PC-9 (cell line): ENCODE data around the gene ABTB1. TPM values are rescaled to one million over a fixed set of nuclear protein-coding genes. Genes with fewer than 3 reads are reported as not detected.

ENCODE experiments used
- Bru-seq: library from RNA; stranded (reverse); fragments of 400-500 nt; gene quantifications from one replicate; lab custom pipeline; 2021; lab: Mats Ljungman, UMichigan
- BruChase-seq, 2 experiments: library from RNA; stranded (reverse); fragments of 400-500 nt; gene quantifications; one replicate each; lab custom pipeline; 2021; lab: Mats Ljungman, UMichigan
- BruUV-seq: library from RNA; stranded (reverse); fragments of 400-500 nt; replicated peaks from 2 replicates; lab custom pipeline; 2021; lab: Mats Ljungman, UMichigan
- CTCF ChIA-PET: fragments of 300-600 bp; sonication (Branson Sonifier 250); formaldehyde crosslinking; loops from one replicate; lab custom pipeline; 2022; ENCODE audit warnings: antibody characterized with exemption; lab: Charles Lee
- POLR2A ChIA-PET: fragments of 300-600 bp; sonication (Branson Sonifier 250); formaldehyde crosslinking; loops from one replicate; lab custom pipeline; 2022; ENCODE audit warnings: antibody characterized with exemption; ENCODE audit not compliant: unreplicated experiment; lab: Charles Lee
- DNase-seq, 2 experiments: peaks; one replicate each; pipeline versions ENCODE4 v3.0.0 to v3.0.0-alpha.2; 2015 to 2022; ENCODE audit warnings: mixed read lengths in 1 of 2
- H2AFZ ChIP-seq: fragments of 200-600 bp; sonication (generic); 2 replicates; pipeline ENCODE4 v1.8.1; 2017; ENCODE audit warnings: antibody characterized with exemption
- H3F3A ChIP-seq: fragments of 200-600 bp; sonication (generic); 2 replicates; pipeline ENCODE4 v1.8.1; 2017; ENCODE audit warnings: antibody characterized with exemption, mild to moderate bottlenecking, low read depth; ENCODE audit not compliant: insufficient read depth
- H3K27ac ChIP-seq: fragments of 200-600 bp; sonication (generic); 2 replicates; pipeline ENCODE4 v1.6.1; 2016; ENCODE audit warnings: mixed run types
- H3K27me3 ChIP-seq: fragments of 200-600 bp; sonication (generic); 2 replicates; pipeline ENCODE4 v1.6.1; 2016; ENCODE audit warnings: low read depth, mixed run types; ENCODE audit not compliant: insufficient read depth
- H3K36me3 ChIP-seq: fragments of 200-600 bp; sonication (generic); 2 replicates; pipeline ENCODE4 v1.6.1; 2016; ENCODE audit warnings: low read depth, mixed run types
- H3K4me1 ChIP-seq: fragments of 200-600 bp; sonication (generic); replicated peaks from 2 replicates; pipeline ENCODE4 v1.6.1; 2016; ENCODE audit warnings: mixed run types; ENCODE audit not compliant: insufficient read depth
- H3K4me2 ChIP-seq: fragments of 200-600 bp; sonication (generic); 2 replicates; pipeline ENCODE4 v1.6.1; 2017; ENCODE audit warnings: mixed run types
- H3K4me3 ChIP-seq: fragments of 200-600 bp; sonication (generic); 2 replicates; pipeline ENCODE4 v1.6.1; 2016; ENCODE audit warnings: mixed run types
- H3K79me2 ChIP-seq: fragments of 200-600 bp; sonication (generic); 2 replicates; pipeline ENCODE4 v1.6.1; 2017; ENCODE audit warnings: low read depth, mixed run types
- H3K9me2 ChIP-seq: fragments of 200-600 bp; sonication (generic); 2 replicates; pipeline ENCODE4 v1.8.1; 2017; ENCODE audit warnings: mild to moderate bottlenecking; ENCODE audit not compliant: insufficient read depth
- H3K9me3 ChIP-seq: fragments of 200-600 bp; sonication (generic); 2 replicates; pipeline ENCODE4 v1.8.1; 2016; ENCODE audit warnings: low read depth; ENCODE audit not compliant: insufficient read depth
- H4K20me1 ChIP-seq: fragments of 200-600 bp; sonication (generic); 2 replicates; pipeline ENCODE4 v1.8.1; 2017; ENCODE audit not compliant: insufficient read depth
- EZH2 ChIP-seq: fragments of 200-600 bp; sonication (generic); IDR thresholded peaks from 2 replicates; pipeline ENCODE4 v1.8.0; 2017; ENCODE audit warnings: antibody characterized with exemption, low read depth
- intact Hi-C: fragments of 100-400 bp; cut with micrococcal nuclease; formaldehyde crosslinking; loops from one replicate; pipeline ENCODE4 v1.10.0; 2022; ENCODE audit not compliant: unreplicated experiment
- long read RNA-seq: library from polyadenylated mRNA; stranded (forward); transcript quantifications from one replicate; pipeline ENCODE4 v2.0.0, GENCODE V29; 2022
- total RNA-seq: library from RNA; stranded (reverse); gene quantifications from 2 replicates; pipeline ENCODE4 v1.2.3, GENCODE V29; 2021
- TF ChIP-seq, protein P1 (sequence below): fragments of 200-600 bp; sonication (generic); conservative IDR thresholded peaks from 2 replicates; pipeline ENCODE4 v1.6.1; 2017; ENCODE audit warnings: mixed run types, antibody characterized with exemption, mild to moderate bottlenecking, moderate library complexity

Gene ABTB1
- 39.1 and 57.1 TPM in 2 replicates for total RNA-seq
- Bru-seq, nascent RNA = percentile 48 among the genes with signal in this experiment
- BruChase-seq, experiment 1, labeled RNA remaining after a 2-hour chase = percentile 60 among the genes with signal in this experiment
- BruChase-seq, experiment 2, labeled RNA remaining after a 6-hour chase = percentile 69 among the genes with signal in this experiment
- long read RNA-seq, transcript ABTB1-201 (12 exons, 1,965 nt) = major isoform, 28 of 75 reads
- long read RNA-seq, transcript ABTB1-208 (12 exons, 1,915 nt) = minor isoform, 14 of 75 reads
- long read RNA-seq, partial matches to known transcripts = 4 of 75 reads
- long read RNA-seq, other reads (novel, unspliced or antisense) = 24 of 75 reads

DNA sequence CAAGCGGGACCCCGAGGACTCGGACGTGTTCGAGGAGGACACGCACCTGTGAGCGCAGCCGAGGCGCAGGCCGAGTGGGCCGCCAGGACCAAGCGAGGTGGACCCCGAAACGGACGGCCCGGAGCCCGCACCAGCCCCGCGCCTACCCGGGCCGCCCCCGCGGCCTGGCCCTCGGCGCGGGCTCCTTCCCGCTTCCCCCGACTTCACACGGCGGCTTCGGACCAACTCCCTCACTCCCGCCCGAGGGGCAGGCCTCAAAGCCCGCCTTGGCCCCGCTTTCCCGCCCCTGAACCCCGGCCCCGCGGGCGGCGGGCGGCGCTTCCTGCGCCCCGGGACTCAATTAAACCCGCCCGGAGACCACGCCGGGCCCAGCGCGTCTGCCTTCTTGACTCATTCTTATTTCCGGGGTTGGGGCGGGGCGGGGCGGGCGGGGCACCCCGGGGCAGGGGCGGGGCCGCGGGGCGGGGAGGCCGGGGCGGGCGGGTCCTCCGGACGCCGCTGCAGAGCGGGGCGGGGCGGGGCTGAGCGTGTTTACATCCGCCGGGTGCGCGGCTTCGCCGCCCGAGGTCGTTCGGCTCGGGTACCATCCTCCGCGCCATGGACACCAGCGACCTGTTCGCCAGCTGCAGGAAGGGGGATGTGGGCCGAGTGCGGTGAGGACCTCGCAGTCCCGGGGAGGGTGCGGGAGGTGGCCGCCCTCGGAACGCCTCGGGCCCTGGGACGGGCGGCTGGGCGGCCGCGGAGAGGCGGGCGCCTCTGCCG is at the start of gene ABTB1:
Gene ABTB1 (plus strand): TSS at position 524 of the 762 bp plus-strand sequence. CDS start 74 bp downstream, at position 598.
- Histone ChIP-seq H3K36me3 (no peaks in the 10 kb centered on the region), H3K79me2 (no peaks in the 10 kb centered on the region), H3K4me2 (peak within 1 kb of the TSS; percentile 99), H3K9me3 (no peaks in the 10 kb centered on the region), H4K20me1 (no peaks in the 10 kb centered on the region), H3K4me3 (peak within 1 kb of the TSS; percentile 85), H3F3A (no peaks in the 10 kb centered on the region), H2AFZ (peak within 1 kb of the TSS; percentile 95), H3K9me2 (no peaks in the 10 kb centered on the region), H3K4me1 (peaks cover 7% of the 10 kb centered on the region; the same call in 1 of the 2 replicates), H3K27ac (peak within 1 kb of the TSS; percentile 56), H3K27me3 (no peaks in the 10 kb centered on the region)
- intact Hi-C loops = loop anchor here (2.0 to 10.0 kb wide), 4 partner anchors 18 to 1382 kb away; partner anchors contain the start of gene TPRA1
- DNase-seq = peak; percentile 54 to 79
- CTCF ChIA-PET = no interaction called here
- POLR2A ChIA-PET = interaction anchor here (0.6 kb wide), 1 partner anchor 12 kb away, joined by 9 read pairs; no protein-coding TSS in a partner anchor
- no peak for TF ChIP-seq EZH2
- TF ChIP-seq, protein P1, sequence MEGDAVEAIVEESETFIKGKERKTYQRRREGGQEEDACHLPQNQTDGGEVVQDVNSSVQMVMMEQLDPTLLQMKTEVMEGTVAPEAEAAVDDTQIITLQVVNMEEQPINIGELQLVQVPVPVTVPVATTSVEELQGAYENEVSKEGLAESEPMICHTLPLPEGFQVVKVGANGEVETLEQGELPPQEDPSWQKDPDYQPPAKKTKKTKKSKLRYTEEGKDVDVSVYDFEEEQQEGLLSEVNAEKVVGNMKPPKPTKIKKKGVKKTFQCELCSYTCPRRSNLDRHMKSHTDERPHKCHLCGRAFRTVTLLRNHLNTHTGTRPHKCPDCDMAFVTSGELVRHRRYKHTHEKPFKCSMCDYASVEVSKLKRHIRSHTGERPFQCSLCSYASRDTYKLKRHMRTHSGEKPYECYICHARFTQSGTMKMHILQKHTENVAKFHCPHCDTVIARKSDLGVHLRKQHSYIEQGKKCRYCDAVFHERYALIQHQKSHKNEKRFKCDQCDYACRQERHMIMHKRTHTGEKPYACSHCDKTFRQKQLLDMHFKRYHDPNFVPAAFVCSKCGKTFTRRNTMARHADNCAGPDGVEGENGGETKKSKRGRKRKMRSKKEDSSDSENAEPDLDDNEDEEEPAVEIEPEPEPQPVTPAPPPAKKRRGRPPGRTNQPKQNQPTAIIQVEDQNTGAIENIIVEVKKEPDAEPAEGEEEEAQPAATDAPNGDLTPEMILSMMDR = no peak
- BruUV-seq = TSS peak; percentile 73

DNA sequence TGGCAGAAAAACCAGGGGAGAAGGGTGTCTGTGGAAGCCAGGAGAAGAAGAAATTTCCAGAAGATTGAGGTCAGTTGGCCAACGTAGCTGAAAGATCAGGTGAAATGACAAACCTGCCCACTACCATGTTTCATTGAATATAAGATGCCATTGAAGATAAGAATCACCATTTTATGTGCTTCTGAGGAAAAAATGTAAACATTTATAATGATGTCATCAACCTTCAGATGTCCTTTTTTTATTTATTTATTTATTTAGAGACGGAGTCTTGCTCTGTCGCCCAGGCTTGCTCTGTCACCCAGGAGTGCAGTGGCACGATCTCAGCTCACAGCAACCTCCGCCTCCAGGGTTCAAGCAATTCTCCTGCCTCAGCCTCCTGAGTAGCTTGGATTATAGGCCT is 48.7 kb upstream of the ABTB1 start:
- Histone ChIP-seq H4K20me1 (no peaks in the 10 kb centered on the region), H3F3A (peaks cover 14% of the 10 kb centered on the region), H3K4me1 (no peaks in the 10 kb centered on the region), H3K36me3 (0 out of 2 replicates have a peak, but pooled peaks cover 4% of the 10 kb centered on the region), H3K9me2 (no peaks in the 10 kb centered on the region), H3K4me2 (no peak overlapping the region), H2AFZ (no peak overlapping the region), H3K4me3 (no peak overlapping the region), H3K27ac (no peak overlapping the region), H3K27me3 (0 out of 2 replicates have a peak, but pooled peaks cover 5% of the 10 kb centered on the region), H3K9me3 (no peaks in the 10 kb centered on the region), H3K79me2 (no peaks in the 10 kb centered on the region)
- intact Hi-C loops = no loop called here
- POLR2A ChIA-PET = no interaction called here
- no TSS peak for BruUV-seq
- CTCF ChIA-PET = no interaction called here
- DNase-seq = no peak
- TF ChIP-seq, protein P1 = no peak
- TF ChIP-seq EZH2 = no peak

GRCh38 chr3:127625821-127626220 is 46.9 kb upstream of the ABTB1 start:
- no TSS peak for BruUV-seq
- no peak overlapping the region for H3K27ac ChIP-seq
- H3F3A ChIP-seq = peaks cover 14% of the 10 kb centered on the region
- H4K20me1 ChIP-seq = no peaks in the 10 kb centered on the region
- ChIA-PET CTCF (no interaction called here), POLR2A (no interaction called here)
- no peak overlapping the region for H3K4me2 ChIP-seq
- peaks cover 8% of the 10 kb centered on the region for H3K4me1 ChIP-seq
- intact Hi-C loops = no loop called here
- H3K9me2 ChIP-seq = no peaks in the 10 kb centered on the region
- H2AFZ ChIP-seq = no peak overlapping the region
- H3K79me2 ChIP-seq = peaks cover 7% of the 10 kb centered on the region; the same call in 1 of the 2 replicates
- 0 out of 2 replicates have a peak, but pooled peaks cover 5% of the 10 kb centered on the region for H3K27me3 ChIP-seq
- no peaks in the 10 kb centered on the region for H3K9me3 ChIP-seq
- TF ChIP-seq, protein P1 = no peak
- no peak overlapping the region for H3K4me3 ChIP-seq
- no peak for DNase-seq
- 0 out of 2 replicates have a peak, but pooled peaks cover 4% of the 10 kb centered on the region for H3K36me3 ChIP-seq
